ENCODE data around the gene GPRC5B.

The GPRC5B gene

GRCh38 chr16:19843371-19843770 lies 41.3 kb downstream of the GPRC5B start:
- ATAC-seq = no peak
- no peak for DNase-seq

GRCh38 chr16:19842426-19843157 lies 42.1 kb downstream of the GPRC5B start:
- ATAC-seq = no peak
- DNase-seq = no peak

- DNase-seq (no peak), ATAC-seq (no peak)
These were observed 43.5 kb downstream of the GPRC5B start for GRCh38 chr16:19841184-19841583.

- ATAC-seq (no peak), DNase-seq (no peak)
These were observed 44.0 kb downstream of the GPRC5B start for GRCh38 chr16:19840524-19841110.

- DNase-seq = no peak
- ATAC-seq = no peak
These were observed 46.5 kb downstream of the GPRC5B start for GRCh38 chr16:19837984-19838707.

GRCh38 chr16:19837331-19837980 lies 47.2 kb downstream of the GPRC5B start:
- DNase-seq = no peak
- ATAC-seq = no peak

- no peak for ATAC-seq
- no peak for DNase-seq
These were observed 48.7 kb downstream of the GPRC5B start for GRCh38 chr16:19835968-19836421.

GRCh38 chr16:19835196-19835595 lies 49.5 kb downstream of the GPRC5B start:
- ATAC-seq = no peak
- no peak for DNase-seq

GRCh38 chr16:19833581-19833980 lies 51.1 kb downstream of the GPRC5B start:
- ATAC-seq (no peak), DNase-seq (no peak)

GRCh38 chr16:19833176-19833575 lies 51.5 kb downstream of the GPRC5B start:
- DNase-seq = no peak
- ATAC-seq = no peak

- ATAC-seq (no peak), DNase-seq (no peak)
These were observed 53.0 kb downstream of the GPRC5B start for GRCh38 chr16:19831678-19832077.

- DNase-seq = no peak
- no peak for ATAC-seq
These were observed 53.6 kb downstream of the GPRC5B start for GRCh38 chr16:19830902-19831560.

GRCh38 chr16:19829844-19830692 lies 54.6 kb downstream of the GPRC5B start:
- ATAC-seq (no peak), DNase-seq (no peak)

- ATAC-seq (no peak), DNase-seq (no peak)
These were observed 60.4 kb downstream of the GPRC5B start for GRCh38 chr16:19824216-19824615.

GRCh38 chr16:19823322-19823721 lies 61.3 kb downstream of the GPRC5B start:
- no peak for ATAC-seq

GRCh38 chr16:19822533-19822932 lies 62.1 kb downstream of the GPRC5B start:
- ATAC-seq (no peak), DNase-seq (no peak)

More at GRCh38 chr16:19823322-19823721, 61.3 kb downstream of the GPRC5B start:
- no peak for DNase-seq

GRCh38 chr16:19817875-19818274 lies 66.8 kb downstream of the GPRC5B start:
- DNase-seq (no peak), ATAC-seq (no peak)

GRCh38 chr16:19817122-19817521 lies 67.5 kb downstream of the GPRC5B start:
- ATAC-seq (no peak), DNase-seq (no peak)

GRCh38 chr16:19815418-19815817 lies 69.2 kb downstream of the GPRC5B start:
- no peak for ATAC-seq
- DNase-seq = no peak

GRCh38 chr16:19812986-19813385 lies 71.7 kb downstream of the GPRC5B start:
- DNase-seq (no peak), ATAC-seq (no peak)

Data from stimulated activated naive CD8-positive, alpha-beta T cell treated with anti-CD3 and anti-CD28 coated beads, Interleukin-15, Interleukin-2, amounts not matched to agents 100 U/mL and 50 U/mL, for 24 hours (primary cell).